GM12878 (cell line): ENCODE measurements around the gene EML5. TPM values are rescaled to one million over a fixed set of nuclear protein-coding genes. Genes with fewer than 3 reads are reported as not detected.
A peak's percentile ranks its signal among the peaks of the same experiment; 100 is the strongest.

Experiments
- ATAC-seq: fragments of 200-7000 bp; cut with Tn5 transposase; 3 replicates; pipeline ENCODE4 v1.9.1; 2020; ENCODE audit warnings: mild to moderate bottlenecking, moderate library complexity
- BruUV-seq: library from RNA; stranded (reverse); fragments of 400-500 nt; replicated peaks from 2 replicates; lab custom pipeline; 2021; lab: Mats Ljungman, UMichigan
- CTCF ChIA-PET: fragments of 300-600 bp; sonication (Branson Sonifier 250); formaldehyde crosslinking; extraction: SDS; loops from one replicate; lab custom pipeline; 2021; ENCODE audit warnings: inconsistent platforms; lab: Yijun Ruan, JAX
- POLR2A ChIA-PET: fragments of 350-600 bp; formaldehyde crosslinking; extraction: SDS; loops from one replicate; lab custom pipeline; 2021; ENCODE audit warnings: inconsistent platforms; lab: Charles Lee
- RAD21 ChIA-PET: fragments of 300-600 bp; sonication (Branson Sonifier 250); formaldehyde crosslinking; loops from one replicate; lab custom pipeline; 2023; ENCODE audit warnings: antibody characterized with exemption; ENCODE audit not compliant: unreplicated experiment; lab: Charles Lee
- SMC1A ChIA-PET: fragments of 300-600 bp; sonication (Branson Sonifier 250); formaldehyde crosslinking; loops from one replicate; lab custom pipeline; 2023; ENCODE audit not compliant: unreplicated experiment, uncharacterized antibody; lab: Charles Lee
- DNase-seq: peaks from one replicate; pipeline ENCODE4 v3.0.0-alpha.2; 2011; ENCODE audit warnings: low read depth, low spot score
- FAIRE-seq: peaks from 3 replicates; lab custom pipeline; 2011; peaks lifted over from hg19 to GRCh38; lab: Jason Lieb, UNC
- H2AFZ ChIP-seq: 2 replicates; pipeline ENCODE4 v1.6.0; 2011; ENCODE audit warnings: low read depth, low read length, control low read depth; ENCODE audit not compliant: control insufficient read depth
- H3K27ac ChIP-seq: 2 replicates; pipeline ENCODE4 v1.5.1; 2011; ENCODE audit warnings: control low read depth; ENCODE audit not compliant: control insufficient read depth, insufficient read depth
- H3K27me3 ChIP-seq, 2 experiments: replicated peaks in 1 of 2; 2 replicates each; pipeline versions ENCODE4 v1.6.0 to v1.6.1; 2011; ENCODE audit warnings: low read length in 1 of 2; ENCODE audit not compliant: control insufficient read depth in 2 of 2, insufficient read depth in 2 of 2
- H3K36me3 ChIP-seq, 2 experiments: 2 replicates each; pipeline ENCODE4 v1.5.1; 2011; ENCODE audit warnings: low read length in 1 of 2; ENCODE audit not compliant: control insufficient read depth in 2 of 2, insufficient read depth in 2 of 2
- H3K4me1 ChIP-seq: 2 replicates; pipeline ENCODE4 v1.6.1; 2011; ENCODE audit warnings: mild to moderate bottlenecking, low read length, moderate library complexity, mixed read lengths; ENCODE audit not compliant: control insufficient read depth, insufficient read depth
- H3K4me2 ChIP-seq: 2 replicates; pipeline ENCODE4 v1.6.0; 2011; ENCODE audit warnings: control low read depth; ENCODE audit not compliant: control insufficient read depth, insufficient read depth
- H3K4me3 ChIP-seq: fragments of 200-600 bp; sonication (generic); 2 replicates; pipeline ENCODE4 v1.5.1; 2016
- H3K79me2 ChIP-seq: 2 replicates; pipeline ENCODE4 v1.6.0; 2011; ENCODE audit warnings: low read length; ENCODE audit not compliant: control insufficient read depth, insufficient read depth
- H3K9ac ChIP-seq: 2 replicates; pipeline ENCODE4 v1.8.0; 2011; ENCODE audit warnings: low read length, control low read depth, mixed read lengths; ENCODE audit not compliant: control insufficient read depth, insufficient read depth
- H3K9me3 ChIP-seq: replicated peaks from 3 replicates; pipeline ENCODE4 v1.5.1; 2011; ENCODE audit warnings: mild to moderate bottlenecking, low read length; ENCODE audit not compliant: control insufficient read depth, insufficient read depth
- H4K20me1 ChIP-seq: 2 replicates; pipeline ENCODE4 v1.6.0; 2011; ENCODE audit not compliant: control insufficient read depth, insufficient read depth
- BRCA1 ChIP-seq: IDR thresholded peaks from 2 replicates; pipeline ENCODE4 v1.6.1; 2011; ENCODE audit warnings: low read depth, low read length, improper control_type of control experiment
- CBFB ChIP-seq: IDR thresholded peaks from 2 replicates; pipeline ENCODE4 v1.6.1; 2016; ENCODE audit warnings: antibody characterized with exemption, low read depth
- CREB1 ChIP-seq: IDR thresholded peaks from 2 replicates; pipeline ENCODE4 v1.6.1; 2012; ENCODE audit warnings: low read depth, mild to moderate bottlenecking, inconsistent platforms
- ETV6 ChIP-seq, 2 experiments: fragments of 450-650 bp in 1 of 2; IDR thresholded peaks in 1 of 2; conservative IDR thresholded peaks in 1 of 2; 2 replicates each; pipeline ENCODE4 v1.6.1; 2014; ENCODE audit warnings: antibody characterized with exemption in 1 of 2, borderline replicate concordance in 1 of 2, low read depth in 1 of 2, mild to moderate bottlenecking in 1 of 2, moderate library complexity in 1 of 2
- GABPA ChIP-seq: IDR thresholded peaks from 2 replicates; pipeline ENCODE4 v1.6.1; 2014; ENCODE audit warnings: antibody characterized with exemption, low read depth, mild to moderate bottlenecking, inconsistent platforms
- HSF1 ChIP-seq: fragments of 150-350 bp; IDR thresholded peaks from 2 replicates; pipeline ENCODE4 v1.6.1; 2014; ENCODE audit warnings: mild to moderate bottlenecking, low read depth, low read length
- IKZF2 ChIP-seq, 2 experiments: fragments of 450-650 bp; IDR thresholded peaks; 2 replicates each; pipeline ENCODE4 v1.6.1; 2017; ENCODE audit warnings: mild to moderate bottlenecking in 2 of 2, moderate library complexity in 2 of 2
- KLF5 ChIP-seq: fragments of 450-650 bp; IDR thresholded peaks from 2 replicates; pipeline ENCODE4 v1.6.1; 2014; ENCODE audit warnings: mild to moderate bottlenecking; ENCODE audit not compliant: partially characterized antibody
- MYC ChIP-seq: IDR thresholded peaks from 2 replicates; pipeline ENCODE4 v1.6.1; 2011; ENCODE audit warnings: mild to moderate bottlenecking, low read length, moderate library complexity, inconsistent platforms; ENCODE audit not compliant: insufficient read depth, insufficient replicate concordance, insufficient read length, severe bottlenecking
- NFYB ChIP-seq: IDR thresholded peaks from 2 replicates; pipeline ENCODE4 v1.6.1; 2011; ENCODE audit warnings: low read depth, mild to moderate bottlenecking, low read length, improper control_type of control experiment, moderate library complexity; ENCODE audit not compliant: insufficient read depth
- POLR2AphosphoS5 ChIP-seq: IDR thresholded peaks from 2 replicates; pipeline ENCODE4 v1.6.1; 2011; ENCODE audit warnings: mild to moderate bottlenecking, low read length, inconsistent platforms
- SIX5 ChIP-seq: IDR thresholded peaks from 2 replicates; pipeline ENCODE4 v1.6.1; 2011; ENCODE audit warnings: mild to moderate bottlenecking, low read depth, low read length, moderate library complexity; ENCODE audit not compliant: severe bottlenecking
- USF1 ChIP-seq: IDR thresholded peaks from 2 replicates; pipeline ENCODE4 v1.6.1; 2011; ENCODE audit warnings: borderline replicate concordance, low read depth, mild to moderate bottlenecking, moderate library complexity, mixed read lengths, low read length; ENCODE audit not compliant: insufficient read depth; ENCODE audit errors: extremely low read length
- ZBED1 ChIP-seq: IDR thresholded peaks from 2 replicates; pipeline ENCODE4 v1.6.1; 2016; ENCODE audit warnings: borderline replicate concordance
- ZNF24 ChIP-seq: fragments of 450-650 bp; IDR thresholded peaks from 2 replicates; pipeline ENCODE4 v1.6.1; 2017; ENCODE audit warnings: antibody characterized with exemption, mild to moderate bottlenecking
- WGBS: methylation state at CpG from one replicate; pipeline ENCODE4 v1.1.6; 2016; ENCODE audit warnings: low lambda C conversion rate; ENCODE audit not compliant: insufficient replicate concordance, insufficient coverage; ENCODE audit errors: missing lambda C conversion rate; 5-methylcytosine and 5-hydroxymethylcytosine counted together
- in situ Hi-C: fragments of 300-500 bp; cut with MboI; formaldehyde crosslinking; loops from 9 replicates; pipeline ENCODE4 v1.14.3; 2018; ENCODE audit warnings: mixed read lengths
- intact Hi-C: fragments of 100-400 bp; cut with micrococcal nuclease; formaldehyde crosslinking; loops from one replicate; pipeline ENCODE4 v1.14.2; 2022; ENCODE audit not compliant: unreplicated experiment
- polyA plus RNA-seq, 11 experiments: library from polyadenylated mRNA; depleted of rRNA in 4 of 11; unstranded in 6 of 11; stranded (reverse) in 5 of 11; fragments of >200 nt; fragmentation: Nextera tagmentation in 4 of 11; fragmentation: Illumina TruSeq in 1 of 11; extraction: Ambion mirVana in 4 of 11; extraction: Trizol in 1 of 11; gene quantifications; 1 replicate in 1 of 11; 2 replicates in 10 of 11; pipeline versions ENCODE4 v1.2.1 to v1.2.3, GENCODE V29; 2011 to 2016; ENCODE audit warnings: inconsistent platforms in 2 of 11, missing spikeins in 2 of 11, low read depth in 1 of 11
- total RNA-seq, 4 experiments: library from RNA; depleted of rRNA in 3 of 4; stranded (reverse); fragments of >200 nt in 3 of 4; fragmentation: Illumina TruSeq in 1 of 4; extraction: Trizol in 1 of 4; gene quantifications; 2 replicates each; pipeline versions ENCODE4 v1.2.1 to v1.2.3, GENCODE V29; 2013 to 2021

Gene EML5
- total and polyA plus RNA-seq, 10 of the 15 experiments (the other 5 are each of a cell fraction or from before 2014, with no cell fraction given) = 0.08 to 0.35 (median 0.22) TPM; not detected in 1

- TF ChIP-seq ETV6 (conservative IDR thresholded peaks at IDR 0.05 in 1 of 2, IDR thresholded peaks at IDR 0.05 in 1 of 2; ENCODE audit: borderline replicate concordance in 1 of 2, low read depth in 1 of 2) = no peak
- TF ChIP-seq, all 136 proteins: peak for 0
These were observed 6.8 kb upstream of the EML5 start (continued) for GRCh38 chr14:88799522-88799921.

GRCh38 chr14:88798156-88798555, 5.4 kb upstream of the EML5 start:
- intact Hi-C loops = no loop called here

GRCh38 chr14:88793259-88793625, 489 bp upstream of the EML5 start:
- ChIA-PET SMC1A (no interaction called here), CTCF (interaction anchor here (1.2 kb wide), 1 partner anchor 125 kb away, joined by 5 read pairs; no protein-coding TSS in a partner anchor), RAD21 (interaction anchor here (1.0 kb wide), 1 partner anchor 124 kb away, joined by 3 read pairs; no protein-coding TSS in a partner anchor), POLR2A (no interaction called here)
- in situ Hi-C loops (no loop called here), intact Hi-C loops (loop anchor here (5.0 kb wide), 1 partner anchor 126 kb away; no protein-coding TSS in a partner anchor)
- Histone ChIP-seq H3K4me3 (peak overlapping the region; percentile 71), H3K4me2 (peak overlapping the region; percentile 86), H3K36me3 (no peaks in the 10 kb centered on the region), H3K79me2 (no peaks in the 10 kb centered on the region), H3K9me3 (no peaks in the 10 kb centered on the region), H2AFZ (peak overlapping the region; percentile 49), H3K27me3 (peaks cover 2 to 13% of the 10 kb centered on the region in 2 experiments; a peak in 3 of 4 replicates), H4K20me1 (no peaks in the 10 kb centered on the region), H3K4me1 (no peaks in the 10 kb centered on the region; the same call in 1 of the 2 replicates), H3K27ac (no peak overlapping the region), H3K9ac (no peak overlapping the region)
- FAIRE-seq (no peak), ATAC-seq (no peak), DNase-seq (no peak)
- 53% methylated on average over 13 of the region's 13 CpGs for WGBS
- no TSS peak for BruUV-seq
- no peak for TF ChIP-seq IKZF2 (IDR thresholded peaks at IDR 0.05)
- TF ChIP-seq POLR2AphosphoS5 = no peak
- TF ChIP-seq ZNF24 = no peak
- no peak for TF ChIP-seq ZBED1
- no peak for TF ChIP-seq SIX5
- TF ChIP-seq CREB1 = no peak
- TF ChIP-seq BRCA1 = no peak
- TF ChIP-seq MYC = no peak
- TF ChIP-seq HSF1 = no peak
- TF ChIP-seq USF1 = no peak
- no peak for TF ChIP-seq GABPA
- no peak for TF ChIP-seq CBFB

More at GRCh38 chr14:88798156-88798555, 5.4 kb upstream of the EML5 start:
- no peak for ATAC-seq
- Histone ChIP-seq H3K9me3 (no peaks in the 10 kb centered on the region), H3K4me2 (no peak overlapping the region), H3K4me3 (no peak overlapping the region), H3K9ac (no peak overlapping the region)
- ChIA-PET RAD21 (no interaction called here), CTCF (no interaction called here)
- DNase-seq = no peak
- TF ChIP-seq KLF5 (no peak), NFYB (no peak)
- TF ChIP-seq, all 136 proteins: peak for 0
- Histone ChIP-seq H3K36me3 (no peaks in the 10 kb centered on the region), H4K20me1 (no peaks in the 10 kb centered on the region), H3K79me2 (no peaks in the 10 kb centered on the region), H3K4me1 (no peaks in the 10 kb centered on the region), H2AFZ (no peak overlapping the region), H3K27ac (no peak overlapping the region), H3K27me3 (no peaks in the 10 kb centered on the region)
- POLR2A ChIA-PET = no interaction called here
- in situ Hi-C loops = no loop called here
- no TSS peak for BruUV-seq
- no peak for FAIRE-seq
- SMC1A ChIA-PET = interaction anchor here (1.4 kb wide), 1 partner anchor 130 kb away, joined by 4 read pairs; no protein-coding TSS in a partner anchor
- 55% methylated on average over 4 of the region's 4 CpGs for whole genome bisulfite sequencing
